Bronchial epithelial cell (primary cell): Measurements from ENCODE around the gene DNPH1. TPM values are rescaled to one million over a fixed set of nuclear protein-coding genes. Genes with fewer than 3 reads are reported as not detected.
A peak's percentile ranks its signal among the peaks of the same experiment; 100 is the strongest.

Source experiments
- DNase-seq: peaks from one replicate; pipeline ENCODE4 v3.0.0-alpha.2; 2010; ENCODE audit warnings: low read depth
- FAIRE-seq: peaks from 2 replicates; lab custom pipeline; 2011; peaks lifted over from hg19 to GRCh38; lab: Jason Lieb, UNC
- H3K27me3 ChIP-seq: 2 replicates; pipeline ENCODE4 v1.5.1; 2011; ENCODE audit warnings: low read length; ENCODE audit not compliant: control insufficient read depth, insufficient read depth
- H3K36me3 ChIP-seq: 2 replicates; pipeline ENCODE4 v1.5.1; 2011; ENCODE audit warnings: low read length; ENCODE audit not compliant: control insufficient read depth, insufficient read depth
- H3K4me3 ChIP-seq: 2 replicates; pipeline ENCODE4 v1.5.1; 2011; ENCODE audit warnings: mild to moderate bottlenecking, low read depth, low read length, control low read depth
- total RNA-seq: library from RNA; depleted of rRNA; stranded (reverse); fragments of >200 nt; gene quantifications from 2 replicates; pipeline ENCODE4 v1.2.1, GENCODE V29; 2014
- TF ChIP-seq, protein P1 (sequence below): IDR thresholded peaks from 2 replicates; pipeline ENCODE4 v1.5.1; 2011; ENCODE audit warnings: mild to moderate bottlenecking, moderate library complexity, low read length, control low read depth, inconsistent platforms; ENCODE audit not compliant: insufficient read depth, severe bottlenecking

Gene DNPH1, protein sequence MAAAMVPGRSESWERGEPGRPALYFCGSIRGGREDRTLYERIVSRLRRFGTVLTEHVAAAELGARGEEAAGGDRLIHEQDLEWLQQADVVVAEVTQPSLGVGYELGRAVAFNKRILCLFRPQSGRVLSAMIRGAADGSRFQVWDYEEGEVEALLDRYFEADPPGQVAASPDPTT
- total RNA-seq: 59.8 and 75.4 TPM in 2 replicates

DNA sequence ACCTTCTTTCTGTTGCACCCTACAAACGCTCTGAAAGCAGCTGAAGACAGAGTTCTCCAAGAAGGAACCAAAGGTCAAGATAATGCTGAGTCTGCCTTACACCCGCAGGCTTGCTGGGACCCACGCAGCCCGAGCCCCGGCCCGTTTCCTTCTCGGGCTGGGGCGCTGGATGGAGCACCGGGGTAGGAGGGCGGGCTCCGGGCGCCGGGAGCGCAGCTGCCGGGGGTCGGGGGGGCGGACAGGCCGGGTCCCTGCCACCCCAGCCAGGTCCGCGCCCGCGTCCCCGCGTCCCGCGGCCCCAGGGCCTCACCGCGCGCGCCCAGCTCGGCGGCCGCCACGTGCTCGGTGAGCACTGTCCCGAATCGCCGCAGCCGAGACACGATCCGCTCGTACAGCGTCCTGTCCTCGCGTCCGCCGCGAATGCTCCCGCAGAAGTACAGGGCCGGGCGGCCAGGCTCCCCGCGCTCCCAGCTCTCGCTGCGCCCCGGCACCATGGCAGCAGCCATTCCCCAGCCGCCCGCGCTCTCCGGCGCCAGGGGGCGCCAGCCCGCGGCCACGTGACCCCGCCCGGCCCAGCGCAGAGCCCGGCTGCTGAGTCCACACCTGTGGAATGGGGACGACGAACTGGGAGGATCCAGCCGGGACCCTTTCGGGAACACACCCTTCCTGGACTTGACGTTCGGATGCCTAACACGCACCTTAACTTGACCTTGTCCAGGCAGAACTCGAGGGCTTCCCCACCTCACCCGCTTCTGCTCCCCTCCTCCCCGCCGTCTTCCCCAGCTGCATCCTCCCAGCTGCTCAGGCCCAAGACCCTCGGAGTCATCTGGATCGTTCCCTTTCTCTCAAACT lies at the start of gene DNPH1:
TSS of gene DNPH1 (minus strand) at position 531 of the 852 bp plus-strand sequence. CDS start at position 506, 25 bp downstream.
- peaks cover 2% of the 10 kb centered on the region for H3K36me3 ChIP-seq
- DNase-seq (peak; percentile 53), FAIRE-seq (no peak)
- TF ChIP-seq, protein P1, sequence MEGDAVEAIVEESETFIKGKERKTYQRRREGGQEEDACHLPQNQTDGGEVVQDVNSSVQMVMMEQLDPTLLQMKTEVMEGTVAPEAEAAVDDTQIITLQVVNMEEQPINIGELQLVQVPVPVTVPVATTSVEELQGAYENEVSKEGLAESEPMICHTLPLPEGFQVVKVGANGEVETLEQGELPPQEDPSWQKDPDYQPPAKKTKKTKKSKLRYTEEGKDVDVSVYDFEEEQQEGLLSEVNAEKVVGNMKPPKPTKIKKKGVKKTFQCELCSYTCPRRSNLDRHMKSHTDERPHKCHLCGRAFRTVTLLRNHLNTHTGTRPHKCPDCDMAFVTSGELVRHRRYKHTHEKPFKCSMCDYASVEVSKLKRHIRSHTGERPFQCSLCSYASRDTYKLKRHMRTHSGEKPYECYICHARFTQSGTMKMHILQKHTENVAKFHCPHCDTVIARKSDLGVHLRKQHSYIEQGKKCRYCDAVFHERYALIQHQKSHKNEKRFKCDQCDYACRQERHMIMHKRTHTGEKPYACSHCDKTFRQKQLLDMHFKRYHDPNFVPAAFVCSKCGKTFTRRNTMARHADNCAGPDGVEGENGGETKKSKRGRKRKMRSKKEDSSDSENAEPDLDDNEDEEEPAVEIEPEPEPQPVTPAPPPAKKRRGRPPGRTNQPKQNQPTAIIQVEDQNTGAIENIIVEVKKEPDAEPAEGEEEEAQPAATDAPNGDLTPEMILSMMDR: peak; percentile 81
- peaks cover 2% of the 10 kb centered on the region for H3K27me3 ChIP-seq
- H3K4me3 ChIP-seq: peak within 1 kb of the TSS; percentile 54

DNA sequence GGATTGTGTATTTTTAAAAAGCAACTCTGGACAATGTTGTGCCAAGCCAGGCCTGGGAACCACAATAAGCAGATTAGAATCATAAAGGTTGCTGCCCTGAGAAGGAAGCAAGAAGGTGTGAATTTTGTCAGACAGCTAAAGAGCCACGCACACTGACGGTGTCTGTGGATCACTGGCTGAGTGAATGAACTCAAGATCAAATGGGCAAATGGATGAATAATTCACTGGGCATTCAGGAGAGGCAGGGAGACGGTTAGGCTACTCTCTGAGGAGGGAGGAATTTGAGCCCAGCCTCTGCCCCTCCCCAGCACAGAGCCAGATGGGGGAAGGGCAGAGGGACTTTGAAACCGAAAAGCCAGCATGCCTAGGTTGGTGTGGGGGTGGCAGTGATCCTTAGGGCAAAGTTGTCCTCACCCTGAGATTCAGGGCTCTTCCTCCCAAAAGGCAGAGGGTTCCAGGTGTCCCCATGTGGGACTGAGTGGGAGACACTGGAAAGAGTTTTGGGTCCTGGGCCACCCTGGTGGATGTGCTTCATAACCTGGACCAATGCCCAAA lies 49.3 kb upstream of the DNPH1 start:
- FAIRE-seq (peak; percentile 62), DNase-seq (peak; percentile 23)
- Histone ChIP-seq H3K27me3 (peaks cover 24% of the 10 kb centered on the region), H3K4me3 (no peak overlapping the region), H3K36me3 (no peaks in the 10 kb centered on the region)
- TF ChIP-seq, protein P1: no peak

DNA sequence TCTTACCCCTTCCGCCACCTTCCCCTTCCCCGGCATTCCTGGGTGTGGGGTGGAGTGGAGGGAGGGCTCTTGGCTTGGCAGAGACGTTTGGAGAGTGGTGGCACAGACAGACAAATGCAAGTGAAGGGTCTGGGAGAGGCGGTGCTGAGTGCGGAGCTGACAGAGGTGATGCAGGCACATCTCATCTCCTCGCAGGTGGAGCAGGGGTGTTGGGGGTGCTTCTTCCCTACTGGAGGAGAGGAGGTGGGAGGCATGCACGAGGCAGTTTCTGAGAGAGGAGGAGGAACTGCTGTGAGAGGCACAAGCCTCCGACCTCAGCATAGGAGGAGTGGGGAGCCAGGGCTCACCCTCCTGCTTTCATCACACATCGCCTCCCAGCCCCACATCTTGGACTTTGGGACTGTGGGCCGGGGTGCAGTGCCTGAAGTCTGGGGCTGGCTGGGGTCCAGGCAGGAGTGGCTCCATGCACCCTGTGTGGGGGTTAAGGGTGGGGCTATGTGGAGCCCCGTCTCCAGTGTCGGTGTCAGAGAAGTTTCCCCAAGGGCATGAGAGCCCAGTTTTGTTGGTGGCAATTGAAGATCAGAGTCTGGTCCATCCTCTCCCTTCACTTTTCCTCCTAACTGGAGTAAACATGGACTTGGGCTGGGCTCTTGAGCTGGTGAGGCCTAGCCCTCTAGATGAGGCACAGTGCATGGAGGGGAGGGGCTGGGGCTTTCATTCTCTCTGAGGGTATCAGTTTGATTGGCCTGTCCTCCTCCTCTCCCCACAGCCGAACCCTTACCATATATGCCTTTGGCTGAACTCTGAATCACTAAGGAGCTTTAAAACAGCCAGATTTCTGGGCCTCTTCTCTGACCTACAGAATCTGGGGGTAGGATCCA lies 48.6 kb upstream of the DNPH1 start:
- H3K27me3 ChIP-seq: peaks cover 26% of the 10 kb centered on the region
- no peaks in the 10 kb centered on the region for H3K36me3 ChIP-seq
- FAIRE-seq (peak; percentile 36), DNase-seq (no peak)
- H3K4me3 ChIP-seq: no peak overlapping the region
- TF ChIP-seq, protein P1: no peak

DNA sequence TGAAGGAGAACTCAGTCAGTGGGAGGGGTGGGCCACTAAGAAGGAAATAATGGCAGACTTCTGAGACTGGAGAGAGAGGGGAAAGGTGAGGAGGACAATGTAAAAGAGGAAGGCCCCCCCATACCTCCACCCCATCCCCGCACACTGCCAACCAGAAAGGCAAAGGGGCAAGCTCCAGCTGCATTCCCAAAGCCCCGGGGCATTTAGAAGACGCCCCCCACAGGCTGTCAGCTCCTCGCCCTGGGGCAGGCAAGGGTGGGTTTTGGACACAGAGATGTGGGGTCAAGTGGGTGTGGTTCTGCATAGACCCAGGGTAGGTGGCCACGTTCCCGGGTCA lies 48.0 kb upstream of the DNPH1 start:
- Histone ChIP-seq H3K27me3 (peaks cover 26% of the 10 kb centered on the region), H3K36me3 (no peaks in the 10 kb centered on the region), H3K4me3 (no peak overlapping the region)
- no peak for DNase-seq
- TF ChIP-seq, protein P1: no peak
- no peak for FAIRE-seq

DNA sequence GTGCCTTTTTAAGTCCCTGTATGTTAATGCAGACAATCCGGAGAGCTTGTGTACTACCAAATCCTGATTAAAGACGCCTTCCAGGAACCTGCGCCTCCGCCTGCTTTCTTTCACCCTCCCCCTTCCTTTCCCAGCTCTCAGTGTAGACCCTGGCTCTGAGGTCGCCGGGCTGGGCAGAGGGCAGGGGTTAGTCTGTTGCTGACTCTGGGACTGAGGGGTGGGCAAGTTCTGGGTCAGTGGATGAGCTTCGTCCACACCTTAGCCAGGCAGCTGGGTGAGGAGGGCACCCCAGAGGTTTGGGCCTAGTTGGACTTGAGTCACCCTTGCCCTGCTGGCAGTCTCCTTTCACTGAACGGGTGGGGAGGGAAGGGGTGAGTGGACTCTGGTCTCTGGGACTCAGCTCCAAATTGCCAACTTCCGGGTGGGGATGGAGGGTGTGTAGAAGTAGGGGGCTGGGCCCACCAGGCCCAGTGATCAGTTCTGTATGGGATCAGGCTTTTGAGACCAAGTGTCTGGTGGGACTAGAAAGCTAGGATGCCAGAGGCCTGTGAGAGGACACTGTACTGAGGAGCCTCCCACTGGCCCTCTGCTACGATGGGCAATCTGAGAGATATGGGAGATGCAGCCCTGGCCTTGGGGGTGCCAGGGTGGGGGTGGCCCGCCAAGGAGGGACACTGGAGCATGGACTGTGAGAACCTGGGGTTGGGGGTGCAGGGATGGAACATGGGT lies 47.5 kb upstream of the DNPH1 start:
- TF ChIP-seq, protein P1: no peak
- no peak for DNase-seq
- no peak for FAIRE-seq
- H3K27me3 ChIP-seq: peaks cover 26% of the 10 kb centered on the region
- H3K4me3 ChIP-seq: no peak overlapping the region
- H3K36me3 ChIP-seq: no peaks in the 10 kb centered on the region
